OCI-LY1 (cell line): Measurements from ENCODE around the gene CCDC127.

Experiments used
- EZH2 ChIP-seq: fragments of 200-600 bp; sonication (generic), shearing (Covaris generic); IDR thresholded peaks from 2 replicates; pipeline ENCODE4 v1.8.0; 2017; ENCODE audit warnings: borderline replicate concordance, mixed run types, mild to moderate bottlenecking, antibody characterized with exemption, low read length, moderate library complexity, mixed read lengths
- TF ChIP-seq, protein P1 (sequence below): fragments of 200-600 bp; sonication (generic), shearing (Covaris generic); IDR thresholded peaks from 2 replicates; pipeline ENCODE4 v1.5.1; 2017; ENCODE audit warnings: mild to moderate bottlenecking, antibody characterized with exemption, low read length, moderate library complexity, mixed read lengths

DNA sequence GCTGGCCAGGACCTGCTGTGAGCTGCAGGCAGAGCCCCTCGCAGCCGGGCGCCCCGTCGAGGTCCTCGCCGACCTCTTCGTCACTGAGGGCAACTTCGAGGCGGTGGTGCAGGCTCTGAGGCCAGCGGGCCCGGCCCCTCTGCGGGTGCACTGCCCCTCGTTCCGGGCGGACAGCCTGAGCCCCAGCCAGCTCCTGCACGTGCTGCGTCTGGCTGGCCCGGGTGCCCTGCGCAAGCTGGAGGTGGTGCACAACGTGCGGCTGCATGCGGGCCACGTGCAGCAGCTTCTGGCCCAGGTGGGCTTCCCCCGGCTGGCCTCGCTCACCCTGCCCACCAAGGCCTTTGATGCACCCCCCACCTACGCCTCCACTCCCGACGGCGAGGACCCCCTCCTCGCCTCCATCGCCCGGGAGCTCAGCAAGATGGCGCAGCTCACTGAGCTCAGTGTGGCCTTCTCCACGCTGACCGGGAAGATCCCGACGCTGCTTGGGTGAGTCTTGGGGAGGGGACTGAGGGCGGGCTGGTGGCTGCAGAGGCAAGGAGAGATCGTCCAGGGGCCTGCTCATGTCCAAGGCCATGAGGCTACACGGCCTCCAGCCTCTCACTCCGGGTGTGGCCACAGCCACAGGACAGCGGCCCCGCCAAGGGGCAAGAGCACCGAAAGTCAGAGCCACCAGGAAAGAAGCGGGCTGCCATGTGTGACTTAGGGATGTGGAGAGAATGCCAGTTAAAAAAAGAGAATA is 25.8 kb downstream of the CCDC127 start:
- TF ChIP-seq, protein P1, sequence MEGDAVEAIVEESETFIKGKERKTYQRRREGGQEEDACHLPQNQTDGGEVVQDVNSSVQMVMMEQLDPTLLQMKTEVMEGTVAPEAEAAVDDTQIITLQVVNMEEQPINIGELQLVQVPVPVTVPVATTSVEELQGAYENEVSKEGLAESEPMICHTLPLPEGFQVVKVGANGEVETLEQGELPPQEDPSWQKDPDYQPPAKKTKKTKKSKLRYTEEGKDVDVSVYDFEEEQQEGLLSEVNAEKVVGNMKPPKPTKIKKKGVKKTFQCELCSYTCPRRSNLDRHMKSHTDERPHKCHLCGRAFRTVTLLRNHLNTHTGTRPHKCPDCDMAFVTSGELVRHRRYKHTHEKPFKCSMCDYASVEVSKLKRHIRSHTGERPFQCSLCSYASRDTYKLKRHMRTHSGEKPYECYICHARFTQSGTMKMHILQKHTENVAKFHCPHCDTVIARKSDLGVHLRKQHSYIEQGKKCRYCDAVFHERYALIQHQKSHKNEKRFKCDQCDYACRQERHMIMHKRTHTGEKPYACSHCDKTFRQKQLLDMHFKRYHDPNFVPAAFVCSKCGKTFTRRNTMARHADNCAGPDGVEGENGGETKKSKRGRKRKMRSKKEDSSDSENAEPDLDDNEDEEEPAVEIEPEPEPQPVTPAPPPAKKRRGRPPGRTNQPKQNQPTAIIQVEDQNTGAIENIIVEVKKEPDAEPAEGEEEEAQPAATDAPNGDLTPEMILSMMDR = no peak
- no peak for TF ChIP-seq EZH2
